GM18498 (cell line): Measurements from ENCODE around the gene SCUBE1.

Source experiments
- ATAC-seq: cut with Tn5 transposase; IDR thresholded peaks from one replicate; pipeline ENCODE4 v1.9.1; 2021; ENCODE audit warnings: mild to moderate bottlenecking, moderate library complexity; ENCODE audit not compliant: unreplicated experiment

The SCUBE1 gene

GRCh38 chr22:43303166-43303565 is 40.0 kb downstream of the SCUBE1 start:
- ATAC-seq: no peak

- ATAC-seq: no peak
These were observed 40.6 kb downstream of the SCUBE1 start for GRCh38 chr22:43302531-43303041.

DNA sequence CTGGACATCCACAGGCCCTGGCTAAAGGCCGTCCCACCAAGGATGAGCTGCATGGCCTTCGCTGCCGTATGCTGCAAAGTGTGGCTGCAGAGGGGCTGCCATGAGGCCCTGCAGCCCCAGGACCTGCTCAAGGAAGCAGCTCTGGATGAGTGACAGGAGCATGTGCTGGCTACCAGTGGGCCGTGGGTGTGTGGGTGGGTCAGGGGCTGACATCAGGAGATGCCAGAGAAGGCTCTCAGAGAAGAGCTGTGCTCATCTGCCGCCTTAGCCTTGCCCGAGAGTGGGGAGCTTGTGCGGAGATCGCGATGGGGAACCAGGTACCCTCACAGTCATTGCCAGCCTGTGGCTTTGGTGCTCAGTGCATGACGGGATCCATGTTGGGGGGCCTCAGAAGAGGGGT is 41.3 kb downstream of the SCUBE1 start:
- ATAC-seq: no peak

DNA sequence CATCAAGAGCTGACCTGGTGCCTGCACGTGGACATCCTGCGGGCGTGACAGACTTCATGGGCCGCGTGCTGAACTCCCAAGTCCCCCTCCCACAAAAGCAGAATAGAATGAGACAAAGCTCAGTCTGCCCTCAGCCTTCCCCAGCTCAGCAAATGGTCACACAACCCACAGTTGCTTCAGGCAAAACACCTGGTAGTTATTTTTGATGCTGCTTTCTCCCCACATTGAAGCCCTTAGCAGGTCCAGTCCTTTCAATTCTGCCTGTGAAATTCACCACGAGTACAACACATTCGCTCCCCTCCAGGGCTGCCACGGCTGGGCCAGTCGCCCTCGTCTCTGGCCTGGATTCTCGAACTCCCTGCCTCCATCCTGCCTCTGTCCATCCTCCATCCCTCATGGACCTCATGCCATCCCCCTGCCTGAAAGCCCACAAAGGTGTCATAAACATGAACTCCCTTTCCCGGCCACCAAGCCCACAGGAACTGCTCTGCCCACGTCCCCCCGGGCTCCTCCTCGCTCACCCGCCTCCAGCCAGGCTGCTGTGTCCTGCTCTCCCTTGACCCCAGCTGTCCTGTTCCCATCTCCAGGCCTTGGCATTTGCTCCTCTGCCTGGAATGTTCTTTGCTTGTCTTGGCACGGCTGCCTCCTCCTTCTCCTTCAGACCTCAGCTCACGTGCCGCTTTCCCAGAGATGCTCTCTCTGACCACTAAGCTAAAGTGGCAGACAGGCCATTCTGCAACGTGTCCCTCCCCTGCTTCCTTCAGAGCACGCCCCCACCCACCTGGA is 42.1 kb downstream of the SCUBE1 start:
- no peak for ATAC-seq

DNA sequence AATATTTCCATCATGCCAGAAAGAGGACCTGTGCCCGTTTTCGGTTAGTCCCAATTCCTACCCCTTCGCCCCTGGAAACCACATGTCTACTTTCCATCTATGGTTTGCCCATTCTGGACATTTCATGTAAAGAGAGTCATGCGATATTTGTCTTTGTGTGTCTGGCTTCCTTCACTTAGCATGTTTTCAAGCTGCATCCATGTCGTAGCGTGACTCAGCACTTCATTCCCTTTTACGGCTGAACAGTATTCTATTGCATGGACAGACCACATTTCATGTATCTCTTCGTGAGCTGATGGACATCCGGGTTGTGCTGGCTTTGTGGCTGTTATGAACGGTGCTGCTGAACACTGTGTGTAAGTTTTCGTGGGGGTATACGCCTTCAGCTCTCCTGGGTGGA is 43.4 kb downstream of the SCUBE1 start:
- ATAC-seq: no peak

- ATAC-seq: no peak
These were observed 44.9 kb downstream of the SCUBE1 start for GRCh38 chr22:43298062-43298801.

GRCh38 chr22:43297270-43298061 is 45.7 kb downstream of the SCUBE1 start:
- no peak for ATAC-seq

DNA sequence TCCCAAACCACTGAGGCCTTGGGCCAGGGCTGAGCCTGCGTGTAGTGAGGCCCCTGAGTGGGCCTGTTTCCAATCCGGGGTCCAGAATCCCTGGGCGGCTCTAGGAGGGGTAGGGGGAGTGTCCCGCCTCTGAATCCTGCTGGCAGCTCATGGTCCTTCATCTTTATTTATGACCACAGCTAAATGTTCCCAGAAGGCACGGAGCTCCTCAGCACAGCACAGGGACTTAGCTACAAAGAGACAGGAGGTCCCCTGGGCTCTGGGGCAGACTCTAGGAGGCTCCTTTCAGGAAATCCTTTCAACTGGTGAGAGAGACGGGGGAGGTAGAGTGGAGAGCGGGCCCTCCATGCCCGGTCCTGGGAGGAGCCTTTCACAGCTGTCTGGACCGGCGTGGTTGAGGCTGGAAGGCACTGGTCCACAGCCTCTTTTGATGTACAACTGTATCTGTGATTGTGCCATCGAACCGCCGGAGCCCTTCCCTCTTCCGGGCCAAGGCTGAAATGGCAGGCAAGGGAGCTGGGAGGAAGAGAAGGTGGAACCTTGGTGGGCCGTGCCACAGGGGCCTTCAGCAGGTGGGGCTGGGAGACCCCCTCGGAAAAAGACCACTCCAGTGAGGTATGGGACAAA is 46.8 kb downstream of the SCUBE1 start:
- ATAC-seq: no peak

DNA sequence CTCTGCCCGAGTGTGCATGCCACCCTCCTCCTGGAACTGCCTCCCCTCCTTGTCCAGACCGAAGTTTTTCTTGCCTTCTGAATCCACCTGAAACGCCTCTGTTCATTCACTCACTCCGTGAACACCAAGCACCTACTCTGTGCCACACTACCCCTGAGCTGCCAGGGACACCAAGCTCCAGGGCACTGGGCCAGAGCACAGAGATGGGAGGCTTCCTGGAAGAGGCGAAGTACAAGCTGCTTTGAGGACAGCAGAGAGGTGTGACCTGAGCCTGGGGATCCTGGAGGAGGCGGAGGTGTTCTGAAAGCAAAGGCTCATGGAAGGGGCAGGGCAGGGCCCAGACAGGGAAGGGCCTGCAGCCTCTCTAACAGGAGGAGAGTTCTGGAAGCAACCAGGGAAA is 47.5 kb downstream of the SCUBE1 start:
- no peak for ATAC-seq

DNA sequence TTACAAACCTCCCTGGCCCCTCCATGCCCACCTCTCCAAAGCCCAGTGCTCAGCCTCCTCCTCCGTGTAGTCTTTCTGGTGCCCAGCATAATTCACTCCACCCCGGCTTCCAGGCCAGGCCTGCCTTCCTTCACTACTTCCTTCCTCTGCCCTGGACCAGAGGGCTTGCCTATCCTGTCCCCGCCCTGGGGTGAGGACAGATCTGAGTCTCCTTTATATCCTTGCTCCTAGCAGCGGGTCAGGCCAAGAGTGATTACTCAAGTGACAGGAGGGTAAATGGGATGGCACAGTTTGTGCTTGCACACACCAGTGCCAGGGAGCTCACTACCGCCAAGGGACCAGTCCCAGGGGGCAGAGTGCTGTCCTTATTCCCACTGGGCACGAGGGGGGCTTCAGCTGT is 48.0 kb downstream of the SCUBE1 start:
- ATAC-seq: no peak

DNA sequence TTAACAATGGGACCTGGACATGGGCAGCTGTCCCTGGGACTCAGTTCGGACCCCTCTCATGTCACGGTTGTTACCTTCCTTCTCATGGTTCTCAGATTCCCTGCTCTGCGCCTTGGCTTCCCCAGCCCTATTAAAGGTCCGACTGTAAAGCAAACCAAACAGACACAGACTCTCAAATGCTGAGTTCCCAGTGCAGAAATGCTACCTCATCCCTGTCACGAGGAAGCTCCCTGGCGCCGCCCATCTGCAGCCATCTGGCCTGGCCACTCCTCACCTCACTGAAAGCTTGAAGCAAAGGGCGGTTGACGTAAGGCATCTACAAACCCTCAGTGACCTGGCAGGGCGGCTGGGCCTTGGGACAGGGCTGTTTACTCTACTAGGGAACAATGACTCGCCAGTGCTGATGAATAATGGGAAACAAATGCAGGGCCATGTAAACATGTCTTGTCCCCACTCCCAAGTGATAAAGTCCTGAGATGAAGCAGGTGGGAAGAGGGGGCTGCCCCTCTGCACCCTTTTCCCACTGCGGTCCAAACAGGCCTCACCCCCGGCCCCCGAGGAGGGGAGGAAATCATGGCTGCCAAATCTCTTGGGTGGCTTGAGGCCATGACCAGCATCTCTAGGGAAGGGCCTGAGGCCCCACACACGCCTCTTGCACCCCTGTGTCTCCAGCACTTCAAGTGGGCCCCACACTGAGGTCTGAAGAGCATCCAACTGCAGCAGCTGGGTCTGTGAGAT is 49.3 kb downstream of the SCUBE1 start:
- no peak for ATAC-seq

DNA sequence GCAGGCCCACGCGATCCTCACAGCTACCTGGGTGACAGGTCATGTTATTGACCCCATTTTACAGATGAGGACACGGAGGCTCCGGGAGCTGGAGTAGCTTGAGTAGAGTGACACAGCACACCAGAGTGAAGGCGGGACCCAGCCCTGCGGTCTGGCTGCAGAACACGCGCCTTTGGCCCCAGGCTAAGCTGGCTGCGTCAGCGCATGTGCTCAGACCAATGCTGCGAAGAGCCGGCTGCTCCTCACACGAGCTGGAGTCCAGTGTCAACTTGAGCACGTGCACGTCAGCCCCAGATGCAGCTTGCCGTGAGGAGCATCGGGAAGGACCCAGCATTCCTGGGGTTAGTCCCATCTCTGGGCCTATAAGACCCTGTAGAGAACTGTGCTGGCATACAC is 49.9 kb downstream of the SCUBE1 start:
- no peak for ATAC-seq

DNA sequence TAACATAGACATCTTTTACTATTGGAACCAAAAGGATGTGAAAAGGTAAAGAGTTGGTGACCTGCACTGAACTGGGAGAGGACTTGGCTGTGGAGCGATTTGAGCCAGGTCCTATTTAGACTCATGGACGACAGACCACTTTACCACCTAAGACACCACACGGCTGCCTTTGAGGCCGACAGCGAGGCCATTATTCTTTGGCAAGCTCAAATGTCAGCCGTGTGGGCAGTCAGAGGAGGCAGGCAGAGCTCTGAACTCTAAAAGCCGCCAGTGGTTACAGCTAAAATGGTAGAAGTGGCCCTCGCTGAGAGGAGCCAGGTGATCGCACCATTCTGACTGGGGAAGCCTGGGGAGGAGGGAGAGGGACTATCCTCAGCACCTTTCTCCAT is 50.5 kb downstream of the SCUBE1 start:
- no peak for ATAC-seq

DNA sequence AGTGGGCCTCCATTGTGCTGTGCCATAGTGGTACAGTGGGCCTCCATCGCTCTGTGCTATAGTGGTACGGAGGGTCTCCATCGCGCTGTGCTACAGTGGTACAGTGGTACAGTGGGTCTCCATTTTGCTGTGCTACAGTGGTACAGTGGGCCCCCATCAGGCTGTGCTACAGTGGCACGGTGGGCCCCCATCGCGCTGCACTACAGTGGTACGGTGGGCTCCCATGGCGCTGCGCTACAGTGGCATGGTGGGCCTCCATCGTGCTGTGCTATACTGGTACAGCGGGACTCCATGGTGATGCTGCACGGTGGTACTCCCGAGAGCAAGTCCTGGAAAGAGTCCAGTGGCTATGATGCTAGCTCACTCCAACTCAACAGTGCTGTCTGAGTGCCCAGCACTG is 51.8 kb downstream of the SCUBE1 start:
- ATAC-seq: no peak

DNA sequence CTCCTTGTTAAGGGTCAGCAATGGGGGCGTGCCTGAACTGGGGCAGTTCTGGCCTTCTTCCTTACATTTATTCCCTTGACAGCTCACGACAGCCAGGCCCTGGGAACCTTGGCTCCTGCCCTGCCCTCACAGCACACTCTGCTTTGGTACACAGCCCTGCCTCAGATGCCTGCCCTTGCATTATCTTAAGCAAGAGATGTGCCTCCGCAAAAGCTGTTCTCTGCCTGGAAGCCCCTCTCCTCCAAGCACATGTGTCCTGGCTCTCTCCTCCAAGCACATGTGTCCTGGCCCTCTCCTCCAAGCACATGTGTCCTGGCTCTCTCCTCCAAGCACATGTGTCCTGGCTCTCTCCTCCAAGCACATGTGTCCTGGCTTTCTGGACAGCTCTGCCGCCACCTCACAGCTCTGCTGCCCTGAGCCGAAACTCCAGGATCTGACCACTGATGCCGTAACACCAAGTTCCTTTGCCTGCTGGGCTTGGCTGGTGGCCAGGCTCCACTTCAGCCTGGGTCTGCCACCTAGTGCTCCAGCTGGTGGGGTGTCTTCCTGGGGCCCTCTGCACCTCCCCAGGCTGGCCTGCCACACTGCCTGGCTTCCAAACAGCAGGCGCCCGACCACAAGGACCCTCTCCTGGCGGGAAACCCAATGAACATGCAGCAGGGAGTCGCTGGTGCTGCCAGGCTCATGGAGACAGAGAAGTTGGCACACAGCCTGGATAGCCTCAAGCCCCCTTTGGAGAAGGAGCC is 53.0 kb downstream of the SCUBE1 start:
- no peak for ATAC-seq

- ATAC-seq: no peak
These were observed 53.6 kb downstream of the SCUBE1 start for GRCh38 chr22:43289531-43289963.

- no peak for ATAC-seq
These were observed 54.3 kb downstream of the SCUBE1 start for GRCh38 chr22:43288807-43289420.

GRCh38 chr22:43288378-43288777 is 54.8 kb downstream of the SCUBE1 start:
- no peak for ATAC-seq

- ATAC-seq: no peak
These were observed 55.7 kb downstream of the SCUBE1 start for GRCh38 chr22:43287441-43287840.
